Brain microvascular endothelial cell (primary cell): ENCODE data around the gene CHRNA1.

Source experiments
- DNase-seq: peaks from one replicate; pipeline ENCODE4 v3.0.0-alpha.2; 2020
- H3K27ac ChIP-seq: fragments of 250-450 bp; sonication (Bioruptor Pico); 2 replicates; pipeline ENCODE4 v1.5.1; 2020; ENCODE audit warnings: mild to moderate bottlenecking, moderate library complexity
- H3K27me3 ChIP-seq: fragments of 250-450 bp; sonication (Bioruptor Pico); replicated peaks from 2 replicates; pipeline ENCODE4 v1.5.1; 2020; ENCODE audit warnings: mild to moderate bottlenecking
- H3K36me3 ChIP-seq: fragments of 250-450 bp; sonication (Bioruptor Pico); replicated peaks from 2 replicates; pipeline ENCODE4 v1.5.1; 2020; ENCODE audit warnings: mild to moderate bottlenecking
- H3K4me3 ChIP-seq: 2 replicates; pipeline ENCODE4 v1.5.1; 2011; ENCODE audit warnings: low read depth, mild to moderate bottlenecking, control low read depth, low read length, moderate library complexity
- CTCF ChIP-seq: IDR thresholded peaks from 2 replicates; pipeline ENCODE4 v1.5.1; 2011; ENCODE audit warnings: low read depth, mild to moderate bottlenecking, moderate library complexity, low read length, control low read depth, inconsistent platforms; ENCODE audit errors: missing control alignments
- in situ Hi-C: cut with HindIII; loops from 2 replicates; pipeline ENCODE4 v1.10.0; 2017; ENCODE audit warnings: low sequenced_read_pairs, low pct_ligation_motif_present

The CHRNA1 gene

GRCh38 chr2:174766271-174766670 is 2.0 kb upstream of the CHRNA1 start:
- TF ChIP-seq CTCF = no peak
- Histone ChIP-seq H3K27me3 (no peaks in the 10 kb centered on the region), H3K4me3 (no peak overlapping the region), H3K27ac (no peak overlapping the region), H3K36me3 (no peaks in the 10 kb centered on the region)
- DNase-seq = no peak
- in situ Hi-C loops = no loop called here

GRCh38 chr2:174765576-174765975 is 1.3 kb upstream of the CHRNA1 start:
- Histone ChIP-seq H3K27ac (no peak overlapping the region), H3K4me3 (no peak overlapping the region), H3K36me3 (no peaks in the 10 kb centered on the region), H3K27me3 (no peaks in the 10 kb centered on the region)
- no peak for TF ChIP-seq CTCF
- in situ Hi-C loops = no loop called here
- DNase-seq = no peak

GRCh38 chr2:174763780-174764179 is 492 bp downstream of the CHRNA1 start:
- in situ Hi-C loops = no loop called here
- Histone ChIP-seq H3K36me3 (no peaks in the 10 kb centered on the region), H3K27ac (peak overlapping the region; percentile 49), H3K4me3 (no peak overlapping the region), H3K27me3 (no peaks in the 10 kb centered on the region)
- DNase-seq = no peak
- no peak for TF ChIP-seq CTCF

GRCh38 chr2:174762464-174762863 is 1.8 kb downstream of the CHRNA1 start:
- H3K27me3 ChIP-seq = no peaks in the 10 kb centered on the region
- no peak overlapping the region for H3K4me3 ChIP-seq
- H3K27ac ChIP-seq = peak overlapping the region; percentile 49
- TF ChIP-seq CTCF = no peak
- H3K36me3 ChIP-seq = no peaks in the 10 kb centered on the region
- DNase-seq = no peak
- in situ Hi-C loops = no loop called here

GRCh38 chr2:174761837-174762236 is 2.4 kb downstream of the CHRNA1 start:
- H3K36me3 ChIP-seq = no peaks in the 10 kb centered on the region
- in situ Hi-C loops = no loop called here
- peak; percentile 55 for DNase-seq
- peak overlapping the region; percentile 49 for H3K27ac ChIP-seq
- H3K27me3 ChIP-seq = no peaks in the 10 kb centered on the region
- no peak for TF ChIP-seq CTCF
- H3K4me3 ChIP-seq = no peak overlapping the region

- DNase-seq = no peak
- H3K27ac ChIP-seq = no peak overlapping the region
- in situ Hi-C loops = no loop called here
- no peak for TF ChIP-seq CTCF
- no peak overlapping the region for H3K4me3 ChIP-seq
- no peaks in the 10 kb centered on the region for H3K27me3 ChIP-seq
- no peaks in the 10 kb centered on the region for H3K36me3 ChIP-seq
These were observed 3.3 kb downstream of the CHRNA1 start for GRCh38 chr2:174760845-174761473.
